Measurements from ENCODE around the gene GNPTAB.
"Not testable (repeated sequence)": the region's sequence is repeated elsewhere in the genome, so short reads cannot be mapped to it uniquely, and the experiment has no call there.

GNPTAB gene

GRCh38 chr12:101767537-101767936, 63.2 kb downstream of the GNPTAB start:
- no peak for DNase-seq

GRCh38 chr12:101764051-101764792, 66.5 kb downstream of the GNPTAB start:
- DNase-seq = no peak

- no peak for DNase-seq
These were observed 67.4 kb downstream of the GNPTAB start for GRCh38 chr12:101763246-101763931.

GRCh38 chr12:101761781-101762180, 69.0 kb downstream of the GNPTAB start:
- no peak for DNase-seq

- DNase-seq = no peak
These were observed 69.4 kb downstream of the GNPTAB start for GRCh38 chr12:101761350-101761749.

GRCh38 chr12:101759396-101760047, 71.2 kb downstream of the GNPTAB start:
- no peak for DNase-seq

- DNase-seq = no peak
These were observed 80.6 kb downstream of the GNPTAB start for GRCh38 chr12:101750152-101750551.

GRCh38 chr12:101749657-101750056, 81.1 kb downstream of the GNPTAB start:
- DNase-seq = no peak

GRCh38 chr12:101748907-101749306, 81.9 kb downstream of the GNPTAB start:
- DNase-seq = no peak

GRCh38 chr12:101747697-101748096, 83.1 kb downstream of the GNPTAB start:
- DNase-seq = no peak

- DNase-seq = no peak
These were observed 84.1 kb downstream of the GNPTAB start for GRCh38 chr12:101746661-101747060.

GRCh38 chr12:101746196-101746595, 84.6 kb downstream of the GNPTAB start:
- DNase-seq = no peak

- DNase-seq = no peak
These were observed 85.3 kb downstream of the GNPTAB start for GRCh38 chr12:101745481-101745880.

GRCh38 chr12:101743724-101744472, 86.9 kb downstream of the GNPTAB start:
- DNase-seq = no peak

GRCh38 chr12:101743242-101743641, 87.5 kb downstream of the GNPTAB start:
- DNase-seq = no peak

- no peak for DNase-seq
These were observed 89.8 kb downstream of the GNPTAB start for GRCh38 chr12:101740980-101741379.

GRCh38 chr12:101740566-101740965, 90.2 kb downstream of the GNPTAB start:
- DNase-seq = no peak

- DNase-seq = no peak
These were observed 91.7 kb downstream of the GNPTAB start, which contains the start of gene SYCP3 for GRCh38 chr12:101738920-101739665. SYCP3 (minus strand) TSS chr12:101739462; CDS start chr12:101737935, 1,527 bp downstream.

- no peak for DNase-seq
These were observed 93.3 kb downstream of the GNPTAB start for GRCh38 chr12:101737476-101737875.

- not testable (repeated sequence) for DNase-seq
These were observed 96.3 kb downstream of the GNPTAB start for GRCh38 chr12:101734482-101734881.

- no peak for DNase-seq
These were observed 97.6 kb downstream of the GNPTAB start for GRCh38 chr12:101733166-101733565.

GRCh38 chr12:101732318-101732717, 98.4 kb downstream of the GNPTAB start:
- DNase-seq = no peak

Measured in NCI-H1930 (cell line).